K562 (cell line): ENCODE results near the gene SCLY. TPM values are rescaled to one million over a fixed set of nuclear protein-coding genes. Genes with fewer than 3 reads are reported as not detected.

Experiments used
- ATAC-seq: fragments of 200-7000 bp; cut with Tn5 transposase; 3 replicates; pipeline ENCODE4 v1.9.1; 2020; ENCODE audit warnings: moderate library complexity
- BruUV-seq: library from RNA; stranded (reverse); fragments of 400-500 nt; replicated peaks from 2 replicates; lab custom pipeline; 2021; lab: Mats Ljungman, UMichigan
- CTCF ChIA-PET: fragments of 300-600 bp; formaldehyde crosslinking; extraction: SDS; loops from one replicate; lab custom pipeline; 2021; ENCODE audit warnings: low intra/inter-chr PET ratio; lab: Yijun Ruan, JAX
- POLR2A ChIA-PET: fragments of 300-600, 350-650 bp; sonication (Branson Sonifier 250); formaldehyde crosslinking; extraction: SDS; loops from one replicate; lab custom pipeline; 2021; ENCODE audit warnings: antibody characterized with exemption, inconsistent platforms; lab: Yijun Ruan, JAX
- DNase-seq, 4 experiments: peaks; one replicate each; pipeline versions ENCODE4 v3.0.0 to v3.0.0-alpha.2; 2011 to 2018; ENCODE audit warnings: low spot score in 3 of 4, mixed read lengths in 3 of 4; ENCODE audit errors: extremely low read depth in 1 of 4
- FAIRE-seq: peaks from 2 replicates; lab custom pipeline; 2011; peaks lifted over from hg19 to GRCh38; lab: Jason Lieb, UNC
- H2AFZ ChIP-seq: 2 replicates; pipeline ENCODE4 v1.6.0; 2011; ENCODE audit warnings: low read depth, low read length, control low read depth, inconsistent platforms
- H3K27ac ChIP-seq: fragments of 200-600 bp; 3 replicates; pipeline ENCODE4 v1.8.0; 2011; ENCODE audit warnings: low read depth, mild to moderate bottlenecking, control low read depth, inconsistent platforms, low read length, moderate library complexity, mixed read lengths; ENCODE audit errors: extremely low read depth
- H3K27me3 ChIP-seq, 2 experiments: fragments of 300-600 bp in 1 of 2; 2 replicates in 1 of 2; 3 replicates in 1 of 2; pipeline versions ENCODE4 v1.6.0 to v1.8.0; 2011; ENCODE audit warnings: inconsistent platforms in 2 of 2, low read length in 2 of 2, mild to moderate bottlenecking in 1 of 2, mixed read lengths in 1 of 2, moderate library complexity in 1 of 2; ENCODE audit not compliant: control insufficient read depth in 2 of 2, insufficient read depth in 2 of 2
- H3K36me3 ChIP-seq: fragments of 300-600 bp; 3 replicates; pipeline ENCODE4 v1.8.0; 2011; ENCODE audit warnings: mild to moderate bottlenecking, low read length, inconsistent platforms; ENCODE audit not compliant: control insufficient read depth, insufficient read depth
- H3K4me1 ChIP-seq, 2 experiments: fragments of 200-600 bp in 1 of 2; replicated peaks in 1 of 2; 2 replicates in 1 of 2; 3 replicates in 1 of 2; pipeline versions ENCODE4 v1.5.1 to v1.8.0; 2011; ENCODE audit warnings: inconsistent platforms in 2 of 2, low read length in 2 of 2, mild to moderate bottlenecking in 1 of 2, mixed read lengths in 1 of 2, moderate library complexity in 1 of 2; ENCODE audit not compliant: control insufficient read depth in 2 of 2, insufficient read depth in 2 of 2
- H3K4me2 ChIP-seq: 2 replicates; pipeline ENCODE4 v1.6.1; 2011; ENCODE audit warnings: low read length, control low read depth, inconsistent platforms, mixed read lengths; ENCODE audit not compliant: insufficient read depth
- H3K4me3 ChIP-seq: fragments of 200-600 bp; sonication (generic), shearing (Covaris generic); 2 replicates; pipeline ENCODE4 v1.5.1; 2016; ENCODE audit warnings: control low read depth, inconsistent platforms
- H3K79me2 ChIP-seq: fragments of 200-600 bp; 3 replicates; pipeline ENCODE4 v1.8.0; 2011; ENCODE audit warnings: low read length, inconsistent platforms; ENCODE audit not compliant: control insufficient read depth, insufficient read depth
- H3K9ac ChIP-seq, 2 experiments: 2 replicates each; pipeline versions ENCODE4 v1.6.0 to v1.6.1; 2011; ENCODE audit warnings: low read depth in 2 of 2, low read length in 2 of 2, control low read depth in 1 of 2, inconsistent platforms in 1 of 2, mild to moderate bottlenecking in 1 of 2, mixed read lengths in 1 of 2; ENCODE audit not compliant: insufficient read depth in 1 of 2
- H3K9me1 ChIP-seq: one replicate; pipeline ENCODE4 v1.6.0; 2011; ENCODE audit warnings: inconsistent platforms, mild to moderate bottlenecking, low read length, moderate library complexity; ENCODE audit not compliant: control insufficient read depth, insufficient read depth
- H3K9me3 ChIP-seq: replicated peaks from 2 replicates; pipeline ENCODE4 v1.5.1; 2011; ENCODE audit warnings: low read depth, low read length, inconsistent platforms; ENCODE audit not compliant: control insufficient read depth, insufficient read depth
- H4K20me1 ChIP-seq: replicated peaks from 2 replicates; pipeline ENCODE4 v1.6.1; 2011; ENCODE audit warnings: low read length, inconsistent platforms, mixed read lengths; ENCODE audit not compliant: control insufficient read depth, insufficient read depth
- RBFOX2 ChIP-seq: fragments of 200-400 bp; formaldehyde crosslinking; IDR thresholded peaks from 2 replicates; pipeline ENCODE4 v1.6.1; 2017; ENCODE audit warnings: low read depth, mild to moderate bottlenecking, low read length, moderate library complexity
- TSC22D4 ChIP-seq: fragments of 450-650 bp; IDR thresholded peaks from 2 replicates; pipeline ENCODE4 v1.6.1; 2016; ENCODE audit warnings: missing genetic modification characterization, missing biosample characterization, control low read depth
- ZFP1 ChIP-seq: fragments of 450-650 bp; formaldehyde crosslinking; IDR thresholded peaks from 2 replicates; pipeline ENCODE4 v1.4.0; 2020; ENCODE audit warnings: mild to moderate bottlenecking, mixed read lengths
- ZNF445 ChIP-seq: fragments of 250-450 bp; sonication (Bioruptor Pico); IDR thresholded peaks from 2 replicates; pipeline ENCODE4 v1.4.0; 2020; ENCODE audit warnings: low read depth, mild to moderate bottlenecking, moderate library complexity
- WGBS: fragments of 100-300 bp; shearing (Covaris generic); methylation state at CpG from one replicate; pipeline ENCODE4 v1.1.6; 2016; ENCODE audit warnings: low coverage, mixed read lengths; ENCODE audit not compliant: insufficient coverage; ENCODE audit errors: missing lambda C conversion rate; 5-methylcytosine and 5-hydroxymethylcytosine counted together
- in situ Hi-C: fragments of 300-500 bp; cut with MboI; formaldehyde crosslinking; loops from 4 replicates; pipeline ENCODE4 v1.15.0; 2018; ENCODE audit warnings: inconsistent platforms, mixed read lengths
- intact Hi-C: fragments of 100-400 bp; cut with micrococcal nuclease; formaldehyde crosslinking; loops from 2 replicates; pipeline ENCODE4 v1.14.2; 2022
- polyA plus RNA-seq, 8 experiments: library from polyadenylated mRNA; depleted of rRNA in 4 of 8; stranded (reverse) in 5 of 8; unstranded in 3 of 8; fragments of >200 nt; fragmentation: Nextera tagmentation in 2 of 8; fragmentation: Illumina TruSeq in 1 of 8; extraction: Ambion mirVana in 2 of 8; extraction: Trizol in 1 of 8; gene quantifications; 2 replicates each; pipeline versions ENCODE4 v1.2.1 to v1.2.3, GENCODE V29; 2011 to 2014; ENCODE audit warnings: inconsistent platforms in 1 of 8, missing spikeins in 1 of 8
- total RNA-seq, 7 experiments: library from RNA; depleted of rRNA in 6 of 7; stranded (reverse); fragments of >200 nt in 6 of 7; fragmentation: Illumina TruSeq in 2 of 7; extraction: Trizol in 2 of 7; gene quantifications; 2 replicates each; pipeline versions ENCODE4 v1.2.1 to v1.2.3, GENCODE V29; 2011 to 2021; ENCODE audit warnings: low replicate concordance in 1 of 7
- TF ChIP-seq, protein P1 (sequence below): IDR thresholded peaks from 2 replicates; pipeline ENCODE4 v1.6.1; 2014; ENCODE audit warnings: antibody characterized with exemption
- TF ChIP-seq, protein P2 (sequence below): fragments of 450-650 bp; IDR thresholded peaks from 2 replicates; pipeline ENCODE4 v1.6.1; 2018; ENCODE audit not compliant: partially characterized antibody

Gene SCLY
- total and polyA plus RNA-seq, 9 of the 15 experiments (the other 6 are each of a cell fraction or from before 2014, with no cell fraction given), result 2.6 to 32.2 (median 21.1) TPM

DNA sequence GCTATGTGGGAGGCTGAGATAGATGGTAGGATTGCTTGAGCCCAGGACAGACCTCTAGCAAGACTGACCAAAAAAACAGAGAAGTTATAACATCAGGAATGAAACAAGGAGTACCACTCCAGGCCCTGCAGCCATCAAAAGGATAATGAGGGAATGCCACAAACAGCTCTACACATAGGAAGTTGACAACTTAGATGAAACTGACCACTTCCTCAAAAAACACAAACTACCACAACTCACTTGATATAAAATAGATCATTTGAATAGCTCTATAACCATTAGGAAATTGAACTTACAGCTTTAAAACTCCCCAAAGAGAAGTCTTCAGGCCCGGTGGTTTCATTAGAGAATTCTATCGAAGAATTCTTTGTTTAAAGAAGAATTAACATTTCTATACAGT lies 26.4 kb downstream of the SCLY start (continued):
- TF ChIP-seq, protein P1, sequence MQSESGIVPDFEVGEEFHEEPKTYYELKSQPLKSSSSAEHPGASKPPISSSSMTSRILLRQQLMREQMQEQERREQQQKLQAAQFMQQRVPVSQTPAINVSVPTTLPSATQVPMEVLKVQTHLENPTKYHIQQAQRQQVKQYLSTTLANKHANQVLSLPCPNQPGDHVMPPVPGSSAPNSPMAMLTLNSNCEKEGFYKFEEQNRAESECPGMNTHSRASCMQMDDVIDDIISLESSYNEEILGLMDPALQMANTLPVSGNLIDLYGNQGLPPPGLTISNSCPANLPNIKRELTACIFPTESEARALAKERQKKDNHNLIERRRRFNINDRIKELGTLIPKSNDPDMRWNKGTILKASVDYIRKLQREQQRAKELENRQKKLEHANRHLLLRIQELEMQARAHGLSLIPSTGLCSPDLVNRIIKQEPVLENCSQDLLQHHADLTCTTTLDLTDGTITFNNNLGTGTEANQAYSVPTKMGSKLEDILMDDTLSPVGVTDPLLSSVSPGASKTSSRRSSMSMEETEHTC, result no peak
- TF ChIP-seq ZFP1 (CRISPR knock-in tag) (no peak), TSC22D4 (tag) (no peak), ZNF445 (CRISPR knock-in tag) (no peak)

DNA sequence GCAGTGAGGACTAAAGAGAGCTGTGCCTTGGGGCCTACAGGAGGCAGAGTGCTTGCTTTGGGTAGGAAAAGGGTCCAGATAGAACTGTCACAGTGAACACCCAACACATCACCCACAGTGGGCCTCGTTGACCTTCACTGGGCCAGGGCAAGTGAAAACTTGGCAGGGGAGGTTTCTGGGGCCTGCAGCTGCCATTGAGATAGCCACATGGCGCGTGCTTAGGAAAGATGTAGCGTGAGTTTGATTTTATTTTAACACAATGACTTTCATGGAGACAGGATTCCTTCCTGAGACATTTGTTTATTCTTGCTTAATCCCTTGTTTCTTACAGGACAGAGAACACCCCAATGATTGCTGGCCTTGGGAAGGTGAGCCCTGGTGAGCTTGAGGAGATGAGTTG lies 30.1 kb downstream of the SCLY start:
- POLR2A ChIA-PET, result interaction anchor here (1.1 to 1.7 kb wide), 3 partner anchors 10 to 14 kb away, joined by 3 to 4 read pairs (median 3); no protein-coding TSS in a partner anchor
- H3K4me1 ChIP-seq, result no peaks in the 10 kb centered on the region
- no peak overlapping the region for H3K27ac ChIP-seq
- no peaks in the 10 kb centered on the region for H4K20me1 ChIP-seq
- no TSS peak for BruUV-seq
- no peak overlapping the region for H3K4me3 ChIP-seq
- ATAC-seq (no peak), DNase-seq (no peak), FAIRE-seq (no peak)
- H3K9ac ChIP-seq, result no peak overlapping the region
- H2AFZ ChIP-seq, result no peak overlapping the region
- H3K9me3 ChIP-seq, result no peaks in the 10 kb centered on the region
- no peaks in the 10 kb centered on the region for H3K79me2 ChIP-seq
- in situ Hi-C loops, result no loop called here
- peaks cover 17% of the 10 kb centered on the region; the same call in 2 of the 3 replicates for H3K36me3 ChIP-seq
- 87% methylated on average over 4 of the region's 4 CpGs for WGBS
- H3K27me3 ChIP-seq, result no peaks in the 10 kb centered on the region
- no peak overlapping the region for H3K4me2 ChIP-seq
- CTCF ChIA-PET, result no interaction called here
- no peaks in the 10 kb centered on the region for H3K9me1 ChIP-seq
- intact Hi-C loops, result no loop called here
- no peak for TF ChIP-seq RBFOX2
- TF ChIP-seq, protein P2, sequence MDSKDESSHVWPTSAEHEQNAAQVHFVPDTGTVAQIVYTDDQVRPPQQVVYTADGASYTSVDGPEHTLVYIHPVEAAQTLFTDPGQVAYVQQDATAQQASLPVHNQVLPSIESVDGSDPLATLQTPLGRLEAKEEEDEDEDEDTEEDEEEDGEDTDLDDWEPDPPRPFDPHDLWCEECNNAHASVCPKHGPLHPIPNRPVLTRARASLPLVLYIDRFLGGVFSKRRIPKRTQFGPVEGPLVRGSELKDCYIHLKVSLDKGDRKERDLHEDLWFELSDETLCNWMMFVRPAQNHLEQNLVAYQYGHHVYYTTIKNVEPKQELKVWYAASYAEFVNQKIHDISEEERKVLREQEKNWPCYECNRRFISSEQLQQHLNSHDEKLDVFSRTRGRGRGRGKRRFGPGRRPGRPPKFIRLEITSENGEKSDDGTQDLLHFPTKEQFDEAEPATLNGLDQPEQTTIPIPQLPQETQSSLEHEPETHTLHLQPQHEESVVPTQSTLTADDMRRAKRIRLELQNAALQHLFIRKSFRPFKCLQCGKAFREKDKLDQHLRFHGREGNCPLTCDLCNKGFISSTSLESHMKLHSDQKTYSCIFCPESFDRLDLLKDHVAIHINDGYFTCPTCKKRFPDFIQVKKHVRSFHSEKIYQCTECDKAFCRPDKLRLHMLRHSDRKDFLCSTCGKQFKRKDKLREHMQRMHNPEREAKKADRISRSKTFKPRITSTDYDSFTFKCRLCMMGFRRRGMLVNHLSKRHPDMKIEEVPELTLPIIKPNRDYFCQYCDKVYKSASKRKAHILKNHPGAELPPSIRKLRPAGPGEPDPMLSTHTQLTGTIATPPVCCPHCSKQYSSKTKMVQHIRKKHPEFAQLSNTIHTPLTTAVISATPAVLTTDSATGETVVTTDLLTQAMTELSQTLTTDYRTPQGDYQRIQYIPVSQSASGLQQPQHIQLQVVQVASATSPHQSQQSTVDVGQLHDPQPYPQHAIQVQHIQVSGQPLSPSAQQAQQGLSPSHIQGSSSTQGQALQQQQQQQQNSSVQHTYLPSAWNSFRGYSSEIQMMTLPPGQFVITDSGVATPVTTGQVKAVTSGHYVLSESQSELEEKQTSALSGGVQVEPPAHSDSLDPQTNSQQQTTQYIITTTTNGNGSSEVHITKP, result peak; percentile 59
